ENCODE data around the gene NPFF. TPM values are rescaled to one million over a fixed set of nuclear protein-coding genes. Genes with fewer than 3 reads are reported as not detected.
A peak's percentile ranks its signal among the peaks of the same experiment; 100 is the strongest.

The NPFF gene
- polyA plus RNA-seq, 1 donor (not counting 4 experiments of a cell fraction or from before 2014, with no cell fraction given): not detected

- no peak overlapping the region for H3K27ac ChIP-seq (ENCODE audit: control insufficient read depth, insufficient read depth, low read length)
- H2AFZ ChIP-seq (ENCODE audit: control insufficient read depth, low read length): no peak overlapping the region
- no peaks in the 10 kb centered on the region for H3K9me1 ChIP-seq (ENCODE audit: control insufficient read depth, extremely low read depth, insufficient read depth, low read length)
- no peak overlapping the region for H3K4me3 ChIP-seq (ENCODE audit: control insufficient read depth in 2 of 3, extremely low read depth in 1 of 3, insufficient read depth in 2 of 3, low read depth in 1 of 3, low read length in 3 of 3)
- TF ChIP-seq EZH2 (IDR thresholded peaks at IDR 0.05; ENCODE audit: low read length) (no peak), CTCF (optimal IDR thresholded peaks at IDR 0.05 in 1 of 3, IDR thresholded peaks at IDR 0.05 in 1 of 3, conservative IDR thresholded peaks at IDR 0.05 in 1 of 3; ENCODE audit: extremely low read depth in 1 of 3, insufficient read depth in 2 of 3, low read length in 3 of 3) (no peak)
- no peaks in the 10 kb centered on the region for H3K27me3 ChIP-seq (ENCODE audit: control insufficient read depth, extremely low read depth, insufficient read depth, low read length)
- H3K9me3 ChIP-seq (ENCODE audit: control insufficient read depth, low read depth, low read length): no peaks in the 10 kb centered on the region
- H3K4me2 ChIP-seq (ENCODE audit: control insufficient read depth, extremely low read depth, insufficient read depth, low read depth, low read length): no peak overlapping the region
- H3K79me2 ChIP-seq (ENCODE audit: control insufficient read depth, insufficient read depth, low read length): no peaks in the 10 kb centered on the region
- no peak for FAIRE-seq
- H3K4me1 ChIP-seq (ENCODE audit: control insufficient read depth, extremely low read depth, insufficient read depth, low read length): no peaks in the 10 kb centered on the region
- DNase-seq (ENCODE audit: low read depth, low spot score): no peak
- no peaks in the 10 kb centered on the region for H4K20me1 ChIP-seq (ENCODE audit: control insufficient read depth, extremely low read depth, insufficient read depth, low read length)
- H3K9ac ChIP-seq (ENCODE audit: control insufficient read depth, extremely low read depth, insufficient read depth, low read length): no peak overlapping the region
- peaks cover 27 to 30% of the 10 kb centered on the region in 2 experiments for H3K36me3 ChIP-seq (ENCODE audit: control insufficient read depth in 2 of 2, extremely low read depth in 1 of 2, insufficient read depth in 2 of 2, low read length in 2 of 2)
- dilution Hi-C loops (cut with MboI; ENCODE audit: extremely low pct_ligation_motif_present, low sequenced_read_pairs): no loop called here
Measured at GRCh38 chr12:53510181-53510812, 3.0 kb upstream of the NPFF start.

- TF ChIP-seq EZH2 (IDR thresholded peaks at IDR 0.05; ENCODE audit: low read length): no peak
- peak; percentile 88 to 99 (median 97) for TF ChIP-seq CTCF (optimal IDR thresholded peaks at IDR 0.05 in 1 of 3, IDR thresholded peaks at IDR 0.05 in 1 of 3, conservative IDR thresholded peaks at IDR 0.05 in 1 of 3; ENCODE audit: extremely low read depth in 1 of 3, insufficient read depth in 2 of 3, low read length in 3 of 3)
- H3K9me3 ChIP-seq (ENCODE audit: control insufficient read depth, low read depth, low read length): no peaks in the 10 kb centered on the region
- dilution Hi-C loops (cut with MboI; ENCODE audit: extremely low pct_ligation_motif_present, low sequenced_read_pairs): no loop called here
- H3K27ac ChIP-seq (ENCODE audit: control insufficient read depth, insufficient read depth, low read length): no peak overlapping the region
- no peak for DNase-seq (ENCODE audit: low read depth, low spot score)
- H2AFZ ChIP-seq (ENCODE audit: control insufficient read depth, low read length): no peak overlapping the region
- H3K9me1 ChIP-seq (ENCODE audit: control insufficient read depth, extremely low read depth, insufficient read depth, low read length): no peaks in the 10 kb centered on the region
- H3K9ac ChIP-seq (ENCODE audit: control insufficient read depth, extremely low read depth, insufficient read depth, low read length): no peak overlapping the region
- H3K79me2 ChIP-seq (ENCODE audit: control insufficient read depth, insufficient read depth, low read length): no peaks in the 10 kb centered on the region
- no peak for FAIRE-seq
- no peaks in the 10 kb centered on the region for H3K4me1 ChIP-seq (ENCODE audit: control insufficient read depth, extremely low read depth, insufficient read depth, low read length)
- H3K4me3 ChIP-seq (ENCODE audit: control insufficient read depth in 2 of 3, extremely low read depth in 1 of 3, insufficient read depth in 2 of 3, low read depth in 1 of 3, low read length in 3 of 3): no peak overlapping the region
- peaks cover 29 to 33% of the 10 kb centered on the region in 2 experiments for H3K36me3 ChIP-seq (ENCODE audit: control insufficient read depth in 2 of 2, extremely low read depth in 1 of 2, insufficient read depth in 2 of 2, low read length in 2 of 2)
- no peak overlapping the region for H3K4me2 ChIP-seq (ENCODE audit: control insufficient read depth, extremely low read depth, insufficient read depth, low read depth, low read length)
- H4K20me1 ChIP-seq (ENCODE audit: control insufficient read depth, extremely low read depth, insufficient read depth, low read length): no peaks in the 10 kb centered on the region
- no peaks in the 10 kb centered on the region for H3K27me3 ChIP-seq (ENCODE audit: control insufficient read depth, extremely low read depth, insufficient read depth, low read length)
Measured at GRCh38 chr12:53508534-53509170, 1.4 kb upstream of the NPFF start.

Data from keratinocyte (primary cell).